Gastrocnemius medialis (tissue), 4 donors: ENCODE results near the gene CHRNA5.

Experiments
- POLR2A ChIP-seq, 2 donors: fragments of 450-650 bp; IDR thresholded peaks; one replicate each; pipeline ENCODE4 v1.6.1; 2017; ENCODE audit warnings: antibody characterized with exemption in 2 of 2, mild to moderate bottlenecking in 2 of 2, moderate library complexity in 2 of 2
- TF ChIP-seq, protein P1 (sequence below), 5 experiments: fragments of 450-650 bp in 3 of 5; fragments of 200-600 bp in 2 of 5; sonication (generic) in 2 of 5; IDR thresholded peaks in 4 of 5; conservative IDR thresholded peaks in 1 of 5; 1 replicate in 4 of 5; 2 replicates in 1 of 5; pipeline ENCODE4 v1.5.1; 2016 to 2019; ENCODE audit warnings: antibody characterized with exemption in 5 of 5, mild to moderate bottlenecking in 3 of 5, moderate library complexity in 3 of 5

DNA sequence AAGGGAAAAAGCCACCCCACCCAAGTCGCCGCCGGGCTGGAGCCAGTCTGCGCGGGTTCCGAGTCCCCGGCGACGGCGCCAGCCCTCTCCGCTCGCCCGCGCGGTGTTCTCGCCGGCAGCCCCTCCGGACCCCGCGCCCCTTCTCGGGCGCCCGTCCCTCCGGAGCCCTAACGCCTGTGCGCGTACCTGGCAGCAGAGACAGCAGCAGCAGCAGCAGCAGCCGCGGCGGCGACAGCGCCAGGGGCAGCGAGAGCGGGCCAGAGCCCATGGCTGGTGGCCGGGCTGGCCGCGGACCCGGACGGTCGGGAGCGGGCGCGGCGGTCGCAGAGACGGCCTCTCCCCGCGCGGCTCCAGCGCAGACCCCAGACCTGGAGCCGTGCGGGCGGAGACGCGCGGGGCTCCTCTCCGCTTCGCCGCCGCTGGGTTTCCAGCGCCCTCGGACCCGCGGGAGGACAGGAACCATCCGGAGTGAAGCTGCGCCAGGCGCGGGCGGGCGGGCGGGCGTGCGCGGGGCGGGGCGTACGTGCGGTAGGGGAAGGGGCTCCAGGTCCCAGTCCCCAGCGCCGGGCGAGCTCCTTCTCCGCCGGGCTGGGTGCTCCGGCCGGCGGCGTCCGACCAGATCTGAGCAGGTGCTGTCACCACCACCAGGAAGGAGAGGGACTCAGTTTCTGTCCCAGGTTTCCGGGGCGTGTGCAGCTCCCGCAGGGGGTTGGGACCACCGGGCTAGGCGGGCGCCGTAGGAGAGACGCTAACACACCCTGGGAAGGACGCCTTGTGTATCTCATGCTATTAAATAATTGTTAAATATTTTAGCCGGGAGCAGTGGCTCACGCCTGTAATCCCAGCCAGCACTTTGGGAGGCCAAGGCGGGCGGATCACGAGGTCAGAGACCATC, 55.5 kb downstream of the CHRNA5 start, which contains the start of gene CHRNA3:
- TF ChIP-seq, protein P1, sequence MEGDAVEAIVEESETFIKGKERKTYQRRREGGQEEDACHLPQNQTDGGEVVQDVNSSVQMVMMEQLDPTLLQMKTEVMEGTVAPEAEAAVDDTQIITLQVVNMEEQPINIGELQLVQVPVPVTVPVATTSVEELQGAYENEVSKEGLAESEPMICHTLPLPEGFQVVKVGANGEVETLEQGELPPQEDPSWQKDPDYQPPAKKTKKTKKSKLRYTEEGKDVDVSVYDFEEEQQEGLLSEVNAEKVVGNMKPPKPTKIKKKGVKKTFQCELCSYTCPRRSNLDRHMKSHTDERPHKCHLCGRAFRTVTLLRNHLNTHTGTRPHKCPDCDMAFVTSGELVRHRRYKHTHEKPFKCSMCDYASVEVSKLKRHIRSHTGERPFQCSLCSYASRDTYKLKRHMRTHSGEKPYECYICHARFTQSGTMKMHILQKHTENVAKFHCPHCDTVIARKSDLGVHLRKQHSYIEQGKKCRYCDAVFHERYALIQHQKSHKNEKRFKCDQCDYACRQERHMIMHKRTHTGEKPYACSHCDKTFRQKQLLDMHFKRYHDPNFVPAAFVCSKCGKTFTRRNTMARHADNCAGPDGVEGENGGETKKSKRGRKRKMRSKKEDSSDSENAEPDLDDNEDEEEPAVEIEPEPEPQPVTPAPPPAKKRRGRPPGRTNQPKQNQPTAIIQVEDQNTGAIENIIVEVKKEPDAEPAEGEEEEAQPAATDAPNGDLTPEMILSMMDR (IDR thresholded peaks at IDR 0.05 in 4 of 5, conservative IDR thresholded peaks at IDR 0.05 in 1 of 5), result no peak
- TF ChIP-seq POLR2A (IDR thresholded peaks at IDR 0.05), result no peak
